ENCODE results near the gene DDX42. TPM values are rescaled to one million over a fixed set of nuclear protein-coding genes. Genes with fewer than 3 reads are reported as not detected.

DDX42 gene
- total and polyA plus RNA-seq, 2 of the 13 experiments (the other 11 are each of a cell fraction or from before 2014, with no cell fraction given): 87.2 to 92.9 TPM

DNA sequence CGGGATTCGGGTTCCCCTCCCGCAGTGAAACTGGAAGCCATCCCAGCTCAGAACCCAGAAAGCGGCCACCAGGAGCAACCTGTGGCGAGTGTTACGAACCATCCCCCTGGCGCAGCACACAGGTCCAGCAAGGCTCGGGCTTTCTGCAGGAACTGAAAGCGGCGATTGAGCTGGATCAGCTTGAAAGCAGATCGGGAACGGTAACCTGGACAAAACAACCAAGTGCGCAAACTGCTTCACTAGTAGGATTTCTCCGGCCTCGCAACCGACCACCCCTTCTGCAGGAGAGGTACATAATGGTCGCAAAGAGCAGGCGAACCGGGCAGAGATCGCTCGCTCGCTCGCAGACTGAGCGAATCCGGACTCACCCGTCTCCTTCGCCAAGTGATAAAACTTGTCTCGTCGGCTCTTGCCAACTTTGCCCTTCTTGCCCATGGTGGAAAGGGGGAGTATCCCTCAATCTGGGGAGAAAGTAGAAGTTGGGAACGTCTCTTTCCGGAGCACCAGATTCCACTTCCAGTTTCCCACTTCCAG, 52.6 kb downstream of the DDX42 start (continued):
- TF ChIP-seq, protein P1, sequence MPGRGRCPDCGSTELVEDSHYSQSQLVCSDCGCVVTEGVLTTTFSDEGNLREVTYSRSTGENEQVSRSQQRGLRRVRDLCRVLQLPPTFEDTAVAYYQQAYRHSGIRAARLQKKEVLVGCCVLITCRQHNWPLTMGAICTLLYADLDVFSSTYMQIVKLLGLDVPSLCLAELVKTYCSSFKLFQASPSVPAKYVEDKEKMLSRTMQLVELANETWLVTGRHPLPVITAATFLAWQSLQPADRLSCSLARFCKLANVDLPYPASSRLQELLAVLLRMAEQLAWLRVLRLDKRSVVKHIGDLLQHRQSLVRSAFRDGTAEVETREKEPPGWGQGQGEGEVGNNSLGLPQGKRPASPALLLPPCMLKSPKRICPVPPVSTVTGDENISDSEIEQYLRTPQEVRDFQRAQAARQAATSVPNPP (CRISPR knock-in tag; IDR thresholded peaks at IDR 0.05): no peak
- TF ChIP-seq ZSCAN9 (CRISPR knock-in tag; IDR thresholded peaks at IDR 0.05; ENCODE audit: borderline replicate concordance): no peak
- TF ChIP-seq, protein P2, sequence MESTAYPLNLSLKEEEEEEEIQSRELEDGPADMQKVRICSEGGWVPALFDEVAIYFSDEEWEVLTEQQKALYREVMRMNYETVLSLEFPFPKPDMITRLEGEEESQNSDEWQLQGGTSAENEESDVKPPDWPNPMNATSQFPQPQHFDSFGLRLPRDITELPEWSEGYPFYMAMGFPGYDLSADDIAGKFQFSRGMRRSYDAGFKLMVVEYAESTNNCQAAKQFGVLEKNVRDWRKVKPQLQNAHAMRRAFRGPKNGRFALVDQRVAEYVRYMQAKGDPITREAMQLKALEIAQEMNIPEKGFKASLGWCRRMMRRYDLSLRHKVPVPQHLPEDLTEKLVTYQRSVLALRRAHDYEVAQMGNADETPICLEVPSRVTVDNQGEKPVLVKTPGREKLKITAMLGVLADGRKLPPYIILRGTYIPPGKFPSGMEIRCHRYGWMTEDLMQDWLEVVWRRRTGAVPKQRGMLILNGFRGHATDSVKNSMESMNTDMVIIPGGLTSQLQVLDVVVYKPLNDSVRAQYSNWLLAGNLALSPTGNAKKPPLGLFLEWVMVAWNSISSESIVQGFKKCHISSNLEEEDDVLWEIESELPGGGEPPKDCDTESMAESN (CRISPR knock-in tag; conservative IDR thresholded peaks at IDR 0.05): no peak
- TF ChIP-seq, protein P3, sequence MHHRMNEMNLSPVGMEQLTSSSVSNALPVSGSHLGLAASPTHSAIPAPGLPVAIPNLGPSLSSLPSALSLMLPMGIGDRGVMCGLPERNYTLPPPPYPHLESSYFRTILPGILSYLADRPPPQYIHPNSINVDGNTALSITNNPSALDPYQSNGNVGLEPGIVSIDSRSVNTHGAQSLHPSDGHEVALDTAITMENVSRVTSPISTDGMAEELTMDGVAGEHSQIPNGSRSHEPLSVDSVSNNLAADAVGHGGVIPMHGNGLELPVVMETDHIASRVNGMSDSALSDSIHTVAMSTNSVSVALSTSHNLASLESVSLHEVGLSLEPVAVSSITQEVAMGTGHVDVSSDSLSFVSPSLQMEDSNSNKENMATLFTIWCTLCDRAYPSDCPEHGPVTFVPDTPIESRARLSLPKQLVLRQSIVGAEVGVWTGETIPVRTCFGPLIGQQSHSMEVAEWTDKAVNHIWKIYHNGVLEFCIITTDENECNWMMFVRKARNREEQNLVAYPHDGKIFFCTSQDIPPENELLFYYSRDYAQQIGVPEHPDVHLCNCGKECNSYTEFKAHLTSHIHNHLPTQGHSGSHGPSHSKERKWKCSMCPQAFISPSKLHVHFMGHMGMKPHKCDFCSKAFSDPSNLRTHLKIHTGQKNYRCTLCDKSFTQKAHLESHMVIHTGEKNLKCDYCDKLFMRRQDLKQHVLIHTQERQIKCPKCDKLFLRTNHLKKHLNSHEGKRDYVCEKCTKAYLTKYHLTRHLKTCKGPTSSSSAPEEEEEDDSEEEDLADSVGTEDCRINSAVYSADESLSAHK (CRISPR knock-in tag; IDR thresholded peaks at IDR 0.05; ENCODE audit: borderline replicate concordance): no peak
- TF ChIP-seq RFXANK (CRISPR knock-in tag; IDR thresholded peaks at IDR 0.05): no peak
- TF ChIP-seq RFXAP (CRISPR knock-in tag; IDR thresholded peaks at IDR 0.05; ENCODE audit: borderline replicate concordance): no peak
- no peak for TF ChIP-seq ARNT (IDR thresholded peaks at IDR 0.05)
- TF ChIP-seq ZNF296 (CRISPR knock-in tag; conservative IDR thresholded peaks at IDR 0.05): 0 out of 2 replicates have a peak, but pooled peaks have one; percentile 54
- no peak for TF ChIP-seq ELF4 (CRISPR knock-in tag; IDR thresholded peaks at IDR 0.05; ENCODE audit: borderline replicate concordance)
- 0 out of 2 replicates have a peak, but pooled peaks have one; percentile 40 for TF ChIP-seq SNAPC2 (CRISPR knock-in tag; IDR thresholded peaks at IDR 0.05)
- TF ChIP-seq, protein P4, sequence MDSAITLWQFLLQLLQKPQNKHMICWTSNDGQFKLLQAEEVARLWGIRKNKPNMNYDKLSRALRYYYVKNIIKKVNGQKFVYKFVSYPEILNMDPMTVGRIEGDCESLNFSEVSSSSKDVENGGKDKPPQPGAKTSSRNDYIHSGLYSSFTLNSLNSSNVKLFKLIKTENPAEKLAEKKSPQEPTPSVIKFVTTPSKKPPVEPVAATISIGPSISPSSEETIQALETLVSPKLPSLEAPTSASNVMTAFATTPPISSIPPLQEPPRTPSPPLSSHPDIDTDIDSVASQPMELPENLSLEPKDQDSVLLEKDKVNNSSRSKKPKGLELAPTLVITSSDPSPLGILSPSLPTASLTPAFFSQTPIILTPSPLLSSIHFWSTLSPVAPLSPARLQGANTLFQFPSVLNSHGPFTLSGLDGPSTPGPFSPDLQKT (CRISPR knock-in tag; IDR thresholded peaks at IDR 0.05; ENCODE audit: borderline replicate concordance): no peak
- 0 out of 2 replicates have a peak, but pooled peaks have one; percentile 71 for TF ChIP-seq DNMT3B (CRISPR knock-in tag; conservative IDR thresholded peaks at IDR 0.05)
- TF ChIP-seq, protein P5, sequence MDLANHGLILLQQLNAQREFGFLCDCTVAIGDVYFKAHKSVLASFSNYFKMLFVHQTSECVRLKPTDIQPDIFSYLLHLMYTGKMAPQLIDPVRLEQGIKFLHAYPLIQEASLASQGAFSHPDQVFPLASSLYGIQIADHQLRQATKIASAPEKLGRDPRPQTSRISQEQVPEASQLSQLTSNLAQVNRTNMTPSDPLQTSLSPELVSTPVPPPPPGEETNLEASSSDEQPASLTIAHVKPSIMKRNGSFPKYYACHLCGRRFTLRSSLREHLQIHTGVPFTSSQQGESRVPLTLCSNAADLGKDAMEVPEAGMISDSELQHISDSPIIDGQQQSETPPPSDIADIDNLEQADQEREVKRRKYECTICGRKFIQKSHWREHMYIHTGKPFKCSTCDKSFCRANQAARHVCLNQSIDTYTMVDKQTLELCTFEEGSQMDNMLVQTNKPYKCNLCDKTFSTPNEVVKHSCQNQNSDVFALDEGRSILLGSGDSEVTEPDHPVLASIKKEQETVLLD (CRISPR knock-in tag; IDR thresholded peaks at IDR 0.05; ENCODE audit: low read depth): no peak; the same call in 1 of the 2 replicates
- TF ChIP-seq POLR2A (IDR thresholded peaks at IDR 0.05; ENCODE audit: insufficient read depth in 1 of 2, low read depth in 2 of 2, low read length in 2 of 2): no peak
- TF ChIP-seq CENPX (CRISPR knock-in tag; IDR thresholded peaks at IDR 0.05): no peak
- no peak for TF ChIP-seq ZNF17 (CRISPR knock-in tag; IDR thresholded peaks at IDR 0.05)
